Amniotic epithelial cell (primary cell): ENCODE results near the gene CRYAB.

Experiments
- DNase-seq: peaks from one replicate; pipeline ENCODE4 v3.0.0-alpha.2; 2010; ENCODE audit warnings: low read depth

CRYAB gene, protein sequence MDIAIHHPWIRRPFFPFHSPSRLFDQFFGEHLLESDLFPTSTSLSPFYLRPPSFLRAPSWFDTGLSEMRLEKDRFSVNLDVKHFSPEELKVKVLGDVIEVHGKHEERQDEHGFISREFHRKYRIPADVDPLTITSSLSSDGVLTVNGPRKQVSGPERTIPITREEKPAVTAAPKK

DNA sequence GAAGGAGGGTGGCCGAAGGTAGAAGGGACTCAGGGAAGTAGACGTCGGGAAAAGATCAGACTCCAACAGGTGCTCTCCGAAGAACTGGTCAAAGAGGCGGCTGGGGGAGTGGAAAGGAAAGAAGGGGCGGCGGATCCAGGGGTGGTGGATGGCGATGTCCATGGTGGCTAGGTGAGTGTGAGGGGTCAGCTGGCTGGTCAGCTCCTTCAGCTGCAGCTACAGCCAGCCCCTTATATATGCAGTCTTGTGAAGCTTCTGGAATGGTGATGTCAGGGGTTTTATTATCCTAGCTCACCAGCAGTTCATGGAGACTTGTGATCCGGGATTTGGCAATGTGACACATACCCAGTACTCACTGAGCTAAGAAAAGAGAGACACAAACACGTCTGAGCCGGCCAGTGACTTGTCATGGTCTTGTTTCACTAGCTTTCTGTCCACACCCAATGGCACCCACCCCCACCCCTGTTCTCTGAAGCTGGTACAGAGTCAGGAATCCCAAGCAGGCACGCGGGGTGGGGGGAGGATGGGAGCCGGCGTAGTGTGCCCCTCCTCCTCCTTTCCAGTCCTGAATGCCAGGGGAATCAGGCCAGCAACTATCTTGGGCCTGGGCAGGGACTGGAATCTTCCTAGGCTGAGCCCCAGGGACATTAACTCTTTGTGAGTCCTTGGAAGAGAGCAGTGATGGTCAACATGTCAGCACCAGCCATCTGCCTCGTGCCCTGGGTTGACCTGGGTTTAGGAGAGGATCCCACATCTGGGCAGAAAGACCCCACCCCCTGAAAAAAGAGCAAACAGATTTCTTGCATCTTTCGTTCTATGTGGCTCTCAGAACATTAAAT, at the start of gene CRYAB:
Gene CRYAB (minus strand): TSS at position 208 of the 839 bp plus-strand sequence. CDS start 46 bp downstream, at position 162.
- DNase-seq: peak; percentile 70

DNA sequence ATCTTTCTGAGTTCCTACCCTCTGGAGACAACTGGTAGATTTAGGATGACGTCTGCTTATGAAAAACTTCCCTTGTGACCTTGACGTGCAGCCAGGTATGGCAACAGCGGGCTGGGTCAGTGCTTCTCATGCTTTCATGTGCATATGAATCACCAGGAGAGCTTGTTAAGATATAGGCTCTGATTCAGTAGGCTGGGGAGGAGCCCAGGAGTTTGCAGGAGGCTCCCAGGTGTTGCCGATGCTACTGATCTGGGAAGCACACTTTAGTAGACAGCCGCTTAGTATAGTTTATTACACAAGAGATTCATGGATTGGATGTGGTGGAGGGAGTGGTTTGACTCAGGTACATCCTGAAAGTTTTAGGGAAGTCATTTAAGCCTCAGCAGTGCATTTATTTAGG, 49.3 kb upstream of the CRYAB start:
- peak; percentile 86 for DNase-seq

DNA sequence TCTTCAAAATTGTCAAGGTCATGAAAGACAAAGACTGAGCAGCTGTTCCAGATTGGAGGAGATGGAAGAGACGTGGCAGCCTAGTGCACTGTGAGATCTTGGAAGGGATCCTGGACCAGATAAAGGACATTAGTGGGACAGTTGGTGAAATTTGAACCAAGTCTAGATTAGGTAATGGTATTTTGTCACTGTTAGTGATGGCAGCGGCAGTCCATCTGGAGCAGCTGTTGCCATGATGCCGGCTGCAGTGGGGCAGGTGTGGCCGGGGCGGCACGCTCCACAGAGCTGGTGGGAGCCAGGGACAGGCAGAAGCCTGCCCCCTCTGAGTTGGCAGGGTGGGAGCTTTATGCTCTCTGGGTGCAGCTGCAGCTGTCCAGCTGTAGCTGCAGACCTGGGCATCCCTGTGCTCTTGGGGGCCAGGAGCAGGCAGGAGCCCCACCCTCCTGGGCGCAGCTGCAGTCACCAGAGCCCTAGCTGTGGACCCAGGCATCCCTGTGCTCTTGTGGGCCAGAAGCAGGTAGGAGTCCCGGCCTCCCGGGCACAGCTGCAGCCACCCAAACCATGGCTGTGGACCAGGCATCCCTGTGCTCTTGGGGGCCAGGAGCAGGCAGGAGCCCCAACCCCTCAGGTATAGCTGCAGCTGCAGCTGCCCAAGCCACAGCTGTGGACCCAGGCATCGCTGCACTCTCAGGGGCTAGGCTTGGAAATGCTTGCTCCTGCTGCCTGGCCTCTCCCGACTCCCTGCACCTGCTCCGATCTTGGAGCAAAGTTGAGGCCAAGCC, 46.3 kb upstream of the CRYAB start:
- DNase-seq: no peak

DNA sequence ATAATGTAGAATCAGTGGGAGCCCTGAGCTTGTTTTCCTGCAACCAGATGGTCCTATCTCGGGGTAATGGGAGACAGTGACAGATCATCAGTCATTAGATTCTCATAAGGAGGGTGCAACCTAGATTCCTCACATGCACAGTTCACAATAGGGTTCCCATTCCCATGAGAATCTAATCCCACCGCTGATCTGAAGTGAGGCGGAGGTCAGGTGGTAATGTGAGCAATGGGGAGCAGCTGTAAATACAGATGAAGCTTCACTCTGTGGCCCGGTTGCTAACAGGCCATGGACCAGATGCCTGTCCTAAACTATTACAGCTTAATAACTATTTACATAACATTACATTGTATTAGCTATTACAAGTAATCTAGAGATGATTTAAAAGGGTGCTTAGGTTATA, 42.6 kb upstream of the CRYAB start:
- DNase-seq: no peak

DNA sequence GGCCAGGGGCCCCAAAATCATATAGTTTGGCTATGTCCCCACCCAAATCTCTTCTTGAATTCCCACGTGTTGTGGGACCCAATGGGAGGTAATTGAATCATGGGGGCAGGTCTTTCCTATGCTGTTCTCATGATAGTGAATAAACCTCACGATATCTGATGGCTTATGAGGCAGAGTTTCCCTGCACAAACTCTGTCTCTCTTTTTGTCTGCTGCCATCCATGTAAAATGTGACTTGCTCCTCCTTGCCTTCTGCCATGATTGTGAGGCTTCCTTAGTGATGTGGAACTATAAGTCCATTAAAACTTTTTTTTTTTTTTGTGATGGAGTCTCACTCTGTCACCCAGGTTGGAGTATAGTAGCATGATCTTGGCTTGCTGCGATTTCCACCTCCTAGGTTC, 40.0 kb upstream of the CRYAB start:
- DNase-seq: no peak

DNA sequence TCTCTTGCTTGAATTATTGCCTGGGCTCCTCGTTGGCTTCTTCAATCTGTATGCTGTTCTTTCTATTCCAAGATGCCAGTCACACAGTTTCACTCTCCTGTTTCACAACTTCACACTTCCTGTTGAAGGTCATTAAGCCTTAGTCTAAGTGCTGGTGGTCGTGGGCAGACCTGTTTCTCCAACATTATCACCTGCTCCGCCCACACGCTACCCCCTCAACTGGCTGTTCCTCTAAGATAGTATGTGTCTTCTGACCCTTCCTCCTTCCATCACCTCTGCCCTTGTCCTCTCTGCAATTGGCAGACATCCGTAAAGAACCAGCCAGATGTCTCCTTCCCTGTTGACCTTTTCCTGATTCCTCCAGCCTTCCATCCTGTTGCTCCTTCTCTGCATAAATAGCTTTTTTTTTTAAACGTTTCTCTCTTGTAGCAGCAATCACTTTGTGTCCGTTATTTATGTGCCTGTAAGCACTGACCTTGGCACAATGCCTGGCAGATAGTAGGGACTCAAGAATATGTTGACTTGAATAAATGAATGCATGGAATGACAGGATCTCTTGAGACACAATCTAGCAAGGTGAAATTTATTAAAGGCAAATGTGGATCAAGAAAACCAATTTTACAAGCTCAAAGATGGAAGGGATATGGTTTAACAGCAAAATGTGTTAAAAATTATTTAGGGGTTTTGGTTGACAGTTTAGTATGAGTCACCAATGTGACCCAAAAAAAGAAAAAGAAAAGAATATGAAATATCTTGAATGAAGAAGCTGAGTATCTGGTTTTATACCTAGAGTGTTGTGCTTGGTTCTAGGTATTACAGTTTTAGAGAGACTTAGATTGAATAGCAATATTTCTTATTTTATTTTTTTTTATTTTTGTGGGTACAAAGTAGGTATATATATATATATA, 38.2 kb upstream of the CRYAB start:
- no peak for DNase-seq

DNA sequence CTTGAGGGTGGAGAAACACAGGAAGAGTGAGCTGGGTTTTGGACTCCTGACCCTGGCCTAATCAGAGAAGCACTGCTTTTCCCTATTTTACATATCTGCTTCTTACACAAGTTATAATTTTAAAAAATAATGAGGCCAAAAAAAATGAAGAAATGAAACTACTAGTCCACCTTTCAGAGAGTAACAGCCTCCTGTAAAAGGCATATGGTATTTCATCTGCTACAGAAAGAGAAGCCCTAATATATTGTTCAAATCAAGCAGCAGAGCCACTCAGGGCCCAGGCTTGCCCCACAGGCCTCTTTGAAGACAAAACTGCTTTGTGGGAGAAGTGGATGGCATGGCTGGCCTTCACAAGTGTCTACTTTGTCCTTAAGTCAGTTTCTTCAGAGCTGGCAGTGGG, 35.6 kb upstream of the CRYAB start:
- DNase-seq: no peak

DNA sequence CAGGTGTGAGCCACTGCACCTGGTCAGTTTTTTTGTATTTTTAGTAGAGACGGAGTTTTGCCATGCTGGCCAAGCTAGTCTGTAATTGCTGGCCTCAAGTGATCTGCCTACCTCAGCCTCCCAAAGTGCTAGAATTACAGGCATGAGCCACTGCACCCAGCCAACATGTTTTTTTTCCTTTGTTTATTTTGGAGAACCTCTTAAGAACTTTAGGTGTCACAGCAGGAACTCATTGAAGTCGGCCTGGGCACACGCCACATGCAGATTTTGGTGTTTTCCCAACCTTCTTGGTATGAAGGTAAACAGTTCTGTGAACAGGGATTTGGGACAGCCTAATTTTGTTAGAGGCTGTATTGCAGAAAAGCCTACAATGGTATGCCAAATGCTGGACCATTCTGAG, 34.9 kb upstream of the CRYAB start:
- DNase-seq: no peak

DNA sequence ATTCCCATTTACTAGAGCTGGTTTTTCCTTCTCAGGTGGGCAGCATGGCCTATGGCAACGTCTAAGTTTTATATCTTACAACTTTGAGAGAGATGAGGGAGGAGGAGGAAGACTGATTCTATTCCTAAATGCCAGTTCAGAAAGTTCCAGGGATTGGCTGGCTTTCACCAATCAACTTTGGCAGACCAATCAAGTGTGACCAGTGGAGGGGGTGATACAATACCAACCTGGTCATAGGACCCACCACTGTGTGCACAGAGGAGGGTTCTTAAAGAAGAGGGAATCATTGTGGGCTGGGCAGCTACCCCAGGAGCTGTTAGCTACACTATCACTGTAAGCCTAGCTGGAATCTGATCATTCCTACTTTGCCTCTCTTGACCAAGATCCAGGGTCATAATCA, 33.6 kb upstream of the CRYAB start:
- no peak for DNase-seq

DNA sequence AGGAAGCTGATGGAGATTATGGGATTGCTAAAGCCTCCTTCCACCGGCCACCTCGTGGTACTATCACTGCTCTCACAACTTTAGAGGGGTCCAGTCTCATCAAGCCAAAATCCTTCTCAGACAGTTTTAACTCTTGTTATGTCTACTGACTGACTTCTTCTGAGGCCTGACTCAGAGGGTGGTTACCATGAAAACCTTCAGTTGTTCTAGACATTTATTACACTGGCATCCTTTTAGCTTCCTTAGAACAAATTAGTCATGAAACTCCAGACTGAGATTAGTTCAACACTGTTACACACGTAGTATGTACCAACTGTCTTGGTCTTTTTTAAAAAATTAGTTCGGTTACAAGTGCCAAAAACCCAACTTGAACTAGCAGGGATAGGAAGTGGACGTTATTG, 33.1 kb upstream of the CRYAB start:
- DNase-seq: peak; percentile 97

DNA sequence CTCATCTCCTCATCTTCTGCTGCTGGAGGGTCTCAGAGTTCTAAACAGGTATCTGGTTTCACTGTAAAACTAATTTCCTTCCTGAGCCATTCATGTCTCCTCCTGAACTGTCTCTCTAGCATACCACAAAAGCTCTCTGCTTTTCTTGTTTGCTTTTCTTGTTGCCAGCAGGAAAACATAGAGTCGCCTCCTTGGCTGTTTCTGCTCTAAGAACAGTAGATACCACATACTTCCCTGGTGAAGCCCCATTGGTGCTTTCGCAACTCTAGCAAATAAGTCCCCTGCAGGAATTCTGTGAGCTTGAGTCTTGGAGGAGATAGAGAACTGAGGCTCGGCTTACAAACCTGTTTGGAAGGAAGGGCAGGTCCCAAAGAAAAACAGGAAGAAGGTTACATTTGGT, 32.6 kb upstream of the CRYAB start:
- peak; percentile 94 for DNase-seq

DNA sequence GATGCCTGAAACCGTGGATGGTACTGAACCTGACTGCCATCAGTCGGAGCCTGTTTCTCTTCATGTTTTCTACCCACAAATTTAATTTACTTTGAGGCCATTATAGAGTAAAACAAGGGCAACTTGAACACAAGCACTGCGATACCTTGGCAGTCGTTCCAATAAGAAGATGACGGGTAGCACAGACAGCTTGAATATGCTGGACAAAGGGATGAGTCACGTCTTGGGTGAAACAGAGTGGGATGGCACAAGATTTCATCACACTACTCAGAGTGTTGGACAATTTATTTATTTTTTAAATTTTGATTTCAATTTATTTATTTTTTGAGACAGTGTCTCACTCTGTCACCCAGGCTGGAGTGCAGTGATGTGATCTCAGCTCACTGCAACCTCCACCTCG, 31.3 kb upstream of the CRYAB start:
- peak; percentile 87 for DNase-seq

DNA sequence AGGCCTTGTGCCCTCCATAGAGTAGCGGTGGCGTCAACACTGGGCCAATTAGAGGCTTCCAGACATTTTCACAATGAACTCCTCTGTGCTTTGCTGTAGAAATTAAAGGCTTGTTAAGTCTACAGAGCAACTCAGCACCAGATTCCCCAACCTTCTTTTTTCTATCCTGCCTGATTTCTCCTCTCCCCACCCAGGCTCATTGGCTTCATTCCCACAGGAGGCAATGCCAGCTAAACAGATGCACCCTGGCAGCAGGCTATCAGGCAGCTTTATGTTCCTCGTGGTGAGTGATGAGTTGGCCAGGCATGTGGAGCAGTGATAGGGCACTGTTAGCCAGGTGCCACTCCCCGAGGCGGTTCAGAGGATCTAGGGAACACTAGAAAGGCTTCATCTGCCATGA, 30.4 kb upstream of the CRYAB start:
- DNase-seq: no peak

DNA sequence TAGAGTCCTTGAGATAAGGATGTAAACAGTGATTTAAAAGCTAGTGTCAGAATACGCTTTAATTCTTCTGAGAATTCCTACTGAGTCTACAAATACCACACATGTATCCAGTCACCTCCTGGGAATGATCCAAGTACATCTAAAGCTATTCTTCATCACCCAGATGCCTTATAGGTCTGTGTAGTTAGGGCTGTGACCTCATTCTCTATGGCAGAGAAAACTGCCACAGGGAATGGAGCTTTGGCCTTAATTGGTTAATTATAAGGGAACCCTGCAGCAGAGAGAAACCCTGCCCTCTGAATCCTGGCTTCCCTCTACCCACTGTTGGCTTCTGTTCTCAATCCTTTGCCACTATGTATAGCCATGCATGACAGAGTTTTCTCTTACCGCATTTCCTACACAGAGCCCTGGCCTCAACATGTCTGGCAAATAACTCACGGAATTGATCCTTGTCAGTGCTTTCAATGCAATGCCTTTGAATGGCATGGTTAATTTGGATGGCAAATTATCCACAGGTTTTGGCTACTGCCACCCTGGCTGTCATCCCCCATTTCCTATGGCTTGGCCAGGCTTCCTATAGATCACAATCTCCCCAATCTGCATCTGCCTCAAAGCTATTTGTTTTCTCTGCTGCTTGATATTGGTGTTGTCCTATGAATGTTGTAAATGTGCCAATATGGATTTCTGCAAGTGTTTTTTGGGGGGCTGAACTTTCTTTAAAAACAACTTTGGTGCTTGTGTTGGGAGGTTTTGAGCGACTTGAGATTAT, 28.4 kb upstream of the CRYAB start:
- peak; percentile 93 for DNase-seq

DNA sequence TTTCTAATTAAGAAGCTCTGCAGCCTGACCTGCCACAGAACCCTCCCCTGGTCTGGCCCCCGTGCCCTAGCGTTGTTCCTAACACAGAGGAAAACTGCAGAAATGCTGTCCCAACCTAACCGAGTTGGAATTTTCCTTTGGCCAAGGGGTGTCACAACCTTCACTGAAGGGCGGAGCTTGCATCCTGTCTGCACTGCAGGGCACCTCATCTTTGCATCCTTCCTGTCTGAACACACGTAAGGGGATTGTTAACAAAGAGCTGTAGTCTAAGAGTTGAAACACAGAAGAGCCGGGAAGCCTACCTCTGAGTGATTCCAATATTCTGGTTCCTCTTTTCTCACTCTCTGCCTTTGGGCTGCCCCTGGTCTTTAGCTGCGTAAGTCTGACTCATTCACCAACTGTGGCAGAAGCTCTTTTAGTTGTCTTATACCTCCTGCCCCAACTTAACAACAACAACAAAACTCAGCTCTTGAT, 27.2 kb upstream of the CRYAB start:
- peak; percentile 56 for DNase-seq

DNA sequence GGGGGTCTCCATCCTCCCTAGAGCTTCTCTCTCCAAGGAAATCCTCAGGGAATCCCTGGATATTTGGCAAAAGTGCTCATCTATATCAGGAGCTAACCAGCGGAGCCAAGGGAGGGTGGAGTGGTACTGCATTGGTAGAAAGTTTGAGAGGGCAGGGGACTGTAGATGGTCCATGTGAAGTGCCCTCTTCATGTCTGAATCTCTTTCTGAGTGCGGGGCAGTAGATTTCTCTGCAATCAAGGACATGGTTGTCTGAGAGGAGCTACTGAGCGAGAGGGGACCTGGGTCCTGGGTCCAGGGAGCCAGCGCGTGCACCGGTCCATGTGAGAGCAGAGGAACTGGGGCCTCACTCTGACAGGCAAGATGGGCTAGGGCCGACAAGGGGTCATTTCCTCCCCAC, 26.3 kb upstream of the CRYAB start:
- no peak for DNase-seq

DNA sequence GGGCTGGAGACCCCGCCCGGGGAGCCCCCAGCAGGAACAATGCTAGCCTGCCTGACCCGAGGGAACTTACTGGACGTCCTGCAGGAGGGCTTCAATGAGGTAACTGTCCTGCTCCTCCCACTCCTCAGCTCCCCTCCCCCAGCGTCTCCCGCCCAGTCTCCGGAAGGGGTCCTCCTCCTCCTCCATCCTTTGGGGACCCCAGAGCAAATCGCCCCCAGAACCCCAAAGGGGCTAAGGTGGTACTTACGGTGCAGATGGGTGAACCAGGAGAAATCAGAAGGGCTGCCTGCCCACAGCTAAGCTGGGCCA, 25.8 kb upstream of the CRYAB start:
- DNase-seq: no peak

DNA sequence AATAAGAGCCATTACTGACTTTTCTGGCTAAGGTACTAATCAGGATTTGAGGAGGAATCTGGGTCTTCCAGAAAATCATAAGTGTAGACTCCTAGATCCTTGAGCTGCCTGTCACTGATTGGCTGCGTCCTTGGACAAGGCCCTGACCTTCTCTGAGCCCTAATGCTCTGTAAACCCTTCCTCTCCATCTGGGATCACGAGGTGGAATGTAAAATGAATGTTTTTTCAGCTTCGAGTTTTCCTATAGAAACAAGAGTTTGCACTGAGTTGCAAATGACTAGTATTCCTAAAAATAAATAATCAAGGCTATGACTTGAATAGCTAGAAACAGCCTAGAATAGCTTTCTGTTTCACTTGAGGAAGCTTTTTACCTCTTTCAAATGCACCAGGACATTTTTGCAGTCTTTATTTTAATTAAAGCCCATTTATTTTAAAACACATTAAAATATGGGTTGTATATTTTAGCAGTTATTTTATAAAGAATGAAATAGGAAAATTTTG, 24.5 kb upstream of the CRYAB start:
- DNase-seq: no peak

DNA sequence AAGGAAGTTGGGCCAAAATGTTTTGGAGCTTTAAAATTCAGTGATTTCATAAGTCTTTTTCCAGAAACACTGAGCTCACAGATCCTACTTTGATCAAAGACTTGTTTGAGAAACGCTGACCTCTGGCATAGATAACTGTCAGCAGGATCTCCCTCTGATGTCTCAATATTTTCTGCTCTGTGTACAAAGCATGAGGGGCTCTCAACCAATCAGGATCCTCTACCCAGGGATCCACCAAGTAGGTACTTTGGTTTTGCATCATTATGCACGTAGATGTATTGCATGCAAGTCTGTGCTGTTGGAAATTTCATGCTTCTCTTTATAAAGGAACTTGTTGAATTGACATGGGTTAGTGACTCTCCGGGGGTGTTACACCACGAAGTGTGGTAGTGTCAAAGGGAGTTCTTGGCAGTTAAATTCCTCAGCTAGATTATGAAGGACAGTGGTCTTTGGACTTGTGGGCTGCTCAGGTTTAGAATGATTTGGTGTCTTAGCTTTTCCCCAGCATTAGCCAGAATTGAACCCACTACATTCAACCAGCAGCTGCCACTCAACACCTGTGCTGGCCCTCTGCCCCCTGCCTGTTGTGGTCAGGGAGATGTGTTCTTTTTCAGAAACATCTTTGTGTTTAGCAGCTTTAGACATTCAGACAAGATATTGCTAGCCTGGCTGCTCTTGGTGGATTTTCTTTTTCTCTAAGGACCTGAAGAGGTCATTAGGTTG, 23.9 kb upstream of the CRYAB start:
- peak; percentile 90 for DNase-seq

DNA sequence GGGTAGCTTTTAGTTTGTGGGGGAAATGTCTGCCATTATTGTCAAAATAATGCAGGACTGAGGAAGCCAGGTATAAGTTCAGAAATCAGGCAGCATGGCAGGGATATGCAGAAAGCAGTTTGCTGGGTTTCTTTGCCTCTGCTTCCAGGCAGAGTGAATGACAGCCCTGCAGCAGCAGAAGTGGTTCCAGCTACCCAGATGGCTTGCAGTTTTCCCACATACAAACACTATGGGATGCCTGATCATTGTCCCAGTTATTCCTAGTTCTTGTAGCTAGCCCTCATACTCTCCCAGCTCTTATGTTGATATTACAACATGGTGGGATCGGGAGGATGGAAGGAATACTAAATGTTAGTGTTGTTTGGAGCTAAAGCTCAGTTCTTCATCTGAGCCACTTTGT, 22.7 kb upstream of the CRYAB start:
- DNase-seq: no peak
